ENCODE data around the gene PCSK1. TPM values are rescaled to one million over a fixed set of nuclear protein-coding genes. Genes with fewer than 3 reads are reported as not detected.

PCSK1 gene
- polyA plus RNA-seq, 1 of the 3 experiments (the other 2 are of a cell fraction): 0.08 TPM

DNA sequence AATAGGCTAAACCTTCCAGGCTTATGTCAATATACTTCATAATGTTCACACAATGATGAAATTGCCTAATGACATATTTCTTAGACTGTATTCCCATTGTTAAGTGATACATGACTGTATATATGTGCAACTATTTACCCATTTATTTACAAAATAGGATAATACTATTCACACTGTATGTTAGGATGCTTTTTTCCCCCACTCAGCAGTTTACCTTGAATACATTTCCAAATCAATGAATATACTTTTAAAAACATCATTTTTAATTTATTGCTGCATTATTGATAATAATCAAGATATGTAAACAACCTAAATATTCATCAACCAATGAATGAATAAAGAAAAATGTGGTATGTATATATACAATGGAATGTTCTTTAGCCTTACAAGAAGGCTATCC is 55.5 kb downstream of the PCSK1 start:
- H3K4me3 ChIP-seq (ENCODE audit: low read depth in 2 of 2, low read length in 1 of 2): no peak overlapping the region
- H4K20me1 ChIP-seq (ENCODE audit: insufficient read depth): no peaks in the 10 kb centered on the region
- TF ChIP-seq MXI1 (IDR thresholded peaks at IDR 0.05; ENCODE audit: low read depth, low read length): no peak
- no peak for TF ChIP-seq REST (IDR thresholded peaks at IDR 0.05; ENCODE audit: low read depth, low read length)
- no peak for TF ChIP-seq GABPA (IDR thresholded peaks at IDR 0.05; ENCODE audit: low read depth)
- TF ChIP-seq FOXM1 (IDR thresholded peaks at IDR 0.05; ENCODE audit: low read depth): no peak
- no peak for TF ChIP-seq RAD21 (IDR thresholded peaks at IDR 0.05; ENCODE audit: low read length)
- TF ChIP-seq POLR2AphosphoS5 (IDR thresholded peaks at IDR 0.05; ENCODE audit: low read depth, low read length): no peak
- no peak for TF ChIP-seq SMC3 (IDR thresholded peaks at IDR 0.05; ENCODE audit: low read depth, low read length)
- TF ChIP-seq USF1 (IDR thresholded peaks at IDR 0.05; ENCODE audit: borderline replicate concordance, low read depth): no peak
- TF ChIP-seq FOSL2 (IDR thresholded peaks at IDR 0.05; ENCODE audit: borderline replicate concordance, low read depth): no peak
- TF ChIP-seq NFIC (IDR thresholded peaks at IDR 0.05; ENCODE audit: borderline replicate concordance): no peak
- no peak for TF ChIP-seq FOXJ3 (CRISPR knock-in tag; IDR thresholded peaks at IDR 0.05)
- TF ChIP-seq MAX (IDR thresholded peaks at IDR 0.05; ENCODE audit: low read depth): no peak
- no peak for TF ChIP-seq NRF1 (IDR thresholded peaks at IDR 0.05; ENCODE audit: low read depth, low read length)
- TF ChIP-seq TCF12 (IDR thresholded peaks at IDR 0.05): no peak
- no peak for TF ChIP-seq IRF3 (IDR thresholded peaks at IDR 0.05; ENCODE audit: low read depth, low read length)
- no peak for TF ChIP-seq RCOR1 (IDR thresholded peaks at IDR 0.05; ENCODE audit: low read length)
- TF ChIP-seq, protein P1, sequence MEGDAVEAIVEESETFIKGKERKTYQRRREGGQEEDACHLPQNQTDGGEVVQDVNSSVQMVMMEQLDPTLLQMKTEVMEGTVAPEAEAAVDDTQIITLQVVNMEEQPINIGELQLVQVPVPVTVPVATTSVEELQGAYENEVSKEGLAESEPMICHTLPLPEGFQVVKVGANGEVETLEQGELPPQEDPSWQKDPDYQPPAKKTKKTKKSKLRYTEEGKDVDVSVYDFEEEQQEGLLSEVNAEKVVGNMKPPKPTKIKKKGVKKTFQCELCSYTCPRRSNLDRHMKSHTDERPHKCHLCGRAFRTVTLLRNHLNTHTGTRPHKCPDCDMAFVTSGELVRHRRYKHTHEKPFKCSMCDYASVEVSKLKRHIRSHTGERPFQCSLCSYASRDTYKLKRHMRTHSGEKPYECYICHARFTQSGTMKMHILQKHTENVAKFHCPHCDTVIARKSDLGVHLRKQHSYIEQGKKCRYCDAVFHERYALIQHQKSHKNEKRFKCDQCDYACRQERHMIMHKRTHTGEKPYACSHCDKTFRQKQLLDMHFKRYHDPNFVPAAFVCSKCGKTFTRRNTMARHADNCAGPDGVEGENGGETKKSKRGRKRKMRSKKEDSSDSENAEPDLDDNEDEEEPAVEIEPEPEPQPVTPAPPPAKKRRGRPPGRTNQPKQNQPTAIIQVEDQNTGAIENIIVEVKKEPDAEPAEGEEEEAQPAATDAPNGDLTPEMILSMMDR (IDR thresholded peaks at IDR 0.05): no peak
- no peak for TF ChIP-seq RFX5 (IDR thresholded peaks at IDR 0.05; ENCODE audit: low read length)
- ChIA-PET POLR2A (no interaction called here), CTCF (interaction anchor here (1.5 kb wide), 1 partner anchor 224 kb away, joined by 4 read pairs; no protein-coding TSS in a partner anchor)
- H3K27ac ChIP-seq (ENCODE audit: low read depth in 2 of 2, low read length in 1 of 2): no peak overlapping the region
- no peaks in the 10 kb centered on the region for H3K9me3 ChIP-seq
- H3K27me3 ChIP-seq (ENCODE audit: insufficient read depth): no peaks in the 10 kb centered on the region
- H2AFZ ChIP-seq (ENCODE audit: low read depth): no peak overlapping the region
- H3K79me2 ChIP-seq (ENCODE audit: insufficient read depth): no peaks in the 10 kb centered on the region
- H3F3A ChIP-seq (replicated peaks; ENCODE audit: insufficient read depth): no peaks in the 10 kb centered on the region
- no peaks in the 10 kb centered on the region for H3K36me3 ChIP-seq (replicated peaks in 1 of 2; ENCODE audit: control insufficient read depth in 1 of 2, insufficient read depth in 2 of 2, low read length in 1 of 2)
- H3K4me2 ChIP-seq: no peak overlapping the region
- H3K9ac ChIP-seq: no peak overlapping the region
- no peaks in the 10 kb centered on the region for H3K9me2 ChIP-seq
- no peak for DNase-seq
- H3K4me1 ChIP-seq (ENCODE audit: control insufficient read depth in 1 of 2, insufficient read depth in 2 of 2, low read depth in 1 of 2, low read length in 1 of 2): no peaks in the 10 kb centered on the region; a peak in 2 of 4 replicates
